ENCODE measurements around the gene TUBB2B. TPM values are rescaled to one million over a fixed set of nuclear protein-coding genes. Genes with fewer than 3 reads are reported as not detected.

Gene TUBB2B
- total RNA-seq, 1 experiment from 2014 or later = 3.0 TPM

GRCh38 chr6:3176562-3177355, 50.7 kb downstream of the TUBB2B start:
- BruUV-seq (replicated peaks) = no TSS peak
- CTCF ChIA-PET = interaction anchor here (0.6 kb wide), 1 partner anchor 14 kb away, joined by 3 read pairs; no protein-coding TSS in a partner anchor
- H3K4me1 Mint-ChIP-seq (ENCODE audit: low read depth, unreplicated experiment) = no peaks in the 10 kb centered on the region
- no peak for TF ChIP-seq CTCF (IDR thresholded peaks at IDR 0.05; ENCODE audit: unreplicated experiment)
- intact Hi-C loops (cut with micrococcal nuclease; ENCODE audit: unreplicated experiment) = no loop called here
- no peaks in the 10 kb centered on the region for H3K9me3 Mint-ChIP-seq (ENCODE audit: low read depth, unreplicated experiment)
- DNase-seq = no peak
- H3K36me3 Mint-ChIP-seq (ENCODE audit: insufficient read depth, unreplicated experiment) = no peaks in the 10 kb centered on the region
- H3K27ac Mint-ChIP-seq (ENCODE audit: unreplicated experiment) = no peak overlapping the region
- H3K27me3 Mint-ChIP-seq (ENCODE audit: unreplicated experiment) = peaks cover 13% of the 10 kb centered on the region
- no peak overlapping the region for H3K4me3 Mint-ChIP-seq (ENCODE audit: low read depth, unreplicated experiment)

GRCh38 chr6:3175715-3176402, 51.6 kb downstream of the TUBB2B start:
- H3K27ac Mint-ChIP-seq (ENCODE audit: unreplicated experiment) = no peak overlapping the region
- no peak overlapping the region for H3K4me3 Mint-ChIP-seq (ENCODE audit: low read depth, unreplicated experiment)
- no peak for TF ChIP-seq CTCF (IDR thresholded peaks at IDR 0.05; ENCODE audit: unreplicated experiment)
- intact Hi-C loops (cut with micrococcal nuclease; ENCODE audit: unreplicated experiment) = no loop called here
- BruUV-seq (replicated peaks) = no TSS peak
- CTCF ChIA-PET = no interaction called here
- H3K36me3 Mint-ChIP-seq (ENCODE audit: insufficient read depth, unreplicated experiment) = no peaks in the 10 kb centered on the region
- H3K4me1 Mint-ChIP-seq (ENCODE audit: low read depth, unreplicated experiment) = no peaks in the 10 kb centered on the region
- no peaks in the 10 kb centered on the region for H3K9me3 Mint-ChIP-seq (ENCODE audit: low read depth, unreplicated experiment)
- H3K27me3 Mint-ChIP-seq (ENCODE audit: unreplicated experiment) = peaks cover 13% of the 10 kb centered on the region
- no peak for DNase-seq

Other genes with a start within 250 kb of the TUBB2B start
- 11.5 and 12.0 TPM in 2 replicates for gene NQO2, start 227.8 kb downstream of the TUBB2B start, total RNA-seq (2022)
- 11.5 and 11.6 TPM in 2 replicates for gene RIPK1, start 159.2 kb downstream of the TUBB2B start, total RNA-seq (2022)
- 15.1 and 18.4 TPM in 2 replicates for gene BPHL, start 108.9 kb downstream of the TUBB2B start, total RNA-seq (2022)
- 16.0 and 17.6 TPM in 2 replicates for gene TUBB2A, start 70.1 kb downstream of the TUBB2B start, total RNA-seq (2022)
- gene PSMG4, start 31.3 kb upstream of the TUBB2B start, total RNA-seq (2022) = 17.6 and 17.8 TPM in 2 replicates
- 3.9 and 4.3 TPM in 2 replicates for gene SLC22A23, start 229.4 kb upstream of the TUBB2B start, total RNA-seq (2022)